22Rv1 (cell line): ENCODE data around the gene TJP2.
"Not testable (repeated sequence)": the region's sequence is repeated elsewhere in the genome, so short reads cannot be mapped to it uniquely, and the experiment has no call there.

ENCODE experiments used
- H3K27ac ChIP-seq: fragments of 450-650 bp; 2 replicates; pipeline ENCODE4 v1.5.1; 2017
- CTCF ChIP-seq: fragments of 450-650 bp; IDR thresholded peaks from 2 replicates; pipeline ENCODE4 v1.5.1; 2017; ENCODE audit warnings: mild to moderate bottlenecking
- ZFX ChIP-seq: fragments of 450-650 bp; IDR thresholded peaks from 2 replicates; pipeline ENCODE4 v1.6.1; 2017; ENCODE audit warnings: antibody characterized with exemption, borderline replicate concordance

TJP2 gene

GRCh38 chr9:69158471-69158870 is 15.6 kb upstream of the TJP2 start:
- TF ChIP-seq ZFX (no peak), CTCF (peak; percentile 49; the same call in 1 of the 2 replicates)
- H3K27ac ChIP-seq: no peak overlapping the region

GRCh38 chr9:69164573-69164972 is 9.5 kb upstream of the TJP2 start:
- not testable (repeated sequence) for H3K27ac ChIP-seq

GRCh38 chr9:69165581-69165980 is 8.5 kb upstream of the TJP2 start:
- TF ChIP-seq ZFX (no peak), CTCF (no peak)
- no peak overlapping the region for H3K27ac ChIP-seq

GRCh38 chr9:69168709-69169217 is 5.3 kb upstream of the TJP2 start:
- TF ChIP-seq ZFX: no peak
- no peak for TF ChIP-seq CTCF
- H3K27ac ChIP-seq: no peak overlapping the region

GRCh38 chr9:69170231-69170630 is 3.8 kb upstream of the TJP2 start:
- TF ChIP-seq CTCF: no peak
- TF ChIP-seq ZFX: no peak
- H3K27ac ChIP-seq: no peak overlapping the region

- TF ChIP-seq ZFX (no peak), CTCF (no peak)
- no peak overlapping the region for H3K27ac ChIP-seq
Measured at GRCh38 chr9:69171049-69171448, 3.0 kb upstream of the TJP2 start.

- TF ChIP-seq ZFX: no peak
- no peak for TF ChIP-seq CTCF
- no peak overlapping the region for H3K27ac ChIP-seq
Measured at GRCh38 chr9:69171517-69171916, 2.6 kb upstream of the TJP2 start.

GRCh38 chr9:69172895-69173294 is 1.2 kb upstream of the TJP2 start:
- TF ChIP-seq ZFX (no peak), CTCF (no peak)
- H3K27ac ChIP-seq: no peak overlapping the region
